ENCODE measurements around the gene IFI27. TPM values are rescaled to one million over a fixed set of nuclear protein-coding genes. Genes with fewer than 3 reads are reported as not detected.
"Not testable (repeated sequence)": the region's sequence is repeated elsewhere in the genome, so short reads cannot be mapped to it uniquely, and the experiment has no call there.

The IFI27 gene
- total RNA-seq, 1 donor from 2014 or later = 209 TPM

- H3K4me3 ChIP-seq = no peak overlapping the region
- intact Hi-C loops (cut with DNase I) = no loop called here
- H3K4me1 ChIP-seq = no peaks in the 10 kb centered on the region
- no peak for TF ChIP-seq CTCF (IDR thresholded peaks at IDR 0.05)
- no peaks in the 10 kb centered on the region for H3K36me3 ChIP-seq
- no peak for DNase-seq (ENCODE audit: low spot score in 2 of 2)
- H3K27me3 ChIP-seq = no peaks in the 10 kb centered on the region
- no peaks in the 10 kb centered on the region for H3K9me3 ChIP-seq
- H3K27ac ChIP-seq = no peak overlapping the region
Observed at GRCh38 chr14:94144765-94145164, 34.2 kb downstream of the IFI27 start.

GRCh38 chr14:94145902-94146527 is 35.5 kb downstream of the IFI27 start:
- H3K4me3 ChIP-seq = no peak overlapping the region
- no peaks in the 10 kb centered on the region for H3K4me1 ChIP-seq
- intact Hi-C loops (cut with DNase I) = no loop called here
- H3K27ac ChIP-seq = no peak overlapping the region
- H3K36me3 ChIP-seq = no peaks in the 10 kb centered on the region
- no peak for DNase-seq (ENCODE audit: low spot score in 2 of 2)
- H3K27me3 ChIP-seq = no peaks in the 10 kb centered on the region
- H3K9me3 ChIP-seq = no peaks in the 10 kb centered on the region
- TF ChIP-seq CTCF (IDR thresholded peaks at IDR 0.05) = no peak

- no peak overlapping the region for H3K4me3 ChIP-seq
- no peaks in the 10 kb centered on the region for H3K36me3 ChIP-seq
- DNase-seq (ENCODE audit: low spot score in 2 of 2) = no peak
- no peak for TF ChIP-seq CTCF (IDR thresholded peaks at IDR 0.05)
- no peak overlapping the region for H3K27ac ChIP-seq
- H3K9me3 ChIP-seq = no peaks in the 10 kb centered on the region
- intact Hi-C loops (cut with DNase I) = no loop called here
- no peaks in the 10 kb centered on the region for H3K4me1 ChIP-seq
- no peaks in the 10 kb centered on the region for H3K27me3 ChIP-seq
Observed at GRCh38 chr14:94152676-94153075, 42.1 kb downstream of the IFI27 start.

GRCh38 chr14:94153750-94154342 is 43.3 kb downstream of the IFI27 start:
- no peak for TF ChIP-seq CTCF (IDR thresholded peaks at IDR 0.05)
- Histone ChIP-seq H3K36me3 (no peaks in the 10 kb centered on the region), H3K9me3 (no peaks in the 10 kb centered on the region), H3K4me1 (no peaks in the 10 kb centered on the region), H3K27ac (no peak overlapping the region), H3K4me3 (no peak overlapping the region), H3K27me3 (no peaks in the 10 kb centered on the region)
- DNase-seq (ENCODE audit: low spot score in 2 of 2) = no peak
- intact Hi-C loops (cut with DNase I) = no loop called here

- H3K4me1 ChIP-seq; DNase-seq (ENCODE audit: low spot score in 2 of 2); H3K27me3 ChIP-seq; H3K27ac ChIP-seq; H3K9me3 ChIP-seq; intact Hi-C loops (cut with DNase I); H3K36me3 ChIP-seq; H3K4me3 ChIP-seq: not testable (repeated sequence)
Observed at GRCh38 chr14:94156143-94156542, 45.6 kb downstream of the IFI27 start.

- Histone ChIP-seq H3K27me3 (no peaks in the 10 kb centered on the region), H3K4me3 (no peak overlapping the region), H3K4me1 (no peaks in the 10 kb centered on the region), H3K36me3 (no peaks in the 10 kb centered on the region), H3K27ac (no peak overlapping the region), H3K9me3 (no peaks in the 10 kb centered on the region)
- DNase-seq (ENCODE audit: low spot score in 2 of 2) = no peak
- intact Hi-C loops (cut with DNase I) = no loop called here
- TF ChIP-seq CTCF (IDR thresholded peaks at IDR 0.05) = no peak
Observed at GRCh38 chr14:94157197-94157596, 46.7 kb downstream of the IFI27 start.
